ENCODE data around the gene ENKD1.

- no peak for TF ChIP-seq CTCF (IDR thresholded peaks at IDR 0.05; ENCODE audit: low read depth, low read length)
- no peak for TF ChIP-seq POLR2A (IDR thresholded peaks at IDR 0.05; ENCODE audit: extremely low read depth, insufficient read length)
These were observed 3.0 kb upstream of the ENKD1 start for GRCh38 chr16:67669499-67670101.

Data from NB4 (cell line).